C4-2B (cell line): ENCODE measurements around the gene SERHL2.
"Not testable (repeated sequence)": the region's sequence is repeated elsewhere in the genome, so short reads cannot be mapped to it uniquely, and the experiment has no call there.

ENCODE experiments used
- H3K27ac ChIP-seq: fragments of 450-650 bp; 2 replicates; pipeline ENCODE4 v1.5.1; 2017
- ZFX ChIP-seq: fragments of 450-650 bp; IDR thresholded peaks from 2 replicates; pipeline ENCODE4 v1.6.1; 2017
- TF ChIP-seq, protein P1 (sequence below): fragments of 450-650 bp; conservative IDR thresholded peaks from 2 replicates; pipeline ENCODE4 v1.5.1; 2017; ENCODE audit warnings: mild to moderate bottlenecking

The SERHL2 gene

DNA sequence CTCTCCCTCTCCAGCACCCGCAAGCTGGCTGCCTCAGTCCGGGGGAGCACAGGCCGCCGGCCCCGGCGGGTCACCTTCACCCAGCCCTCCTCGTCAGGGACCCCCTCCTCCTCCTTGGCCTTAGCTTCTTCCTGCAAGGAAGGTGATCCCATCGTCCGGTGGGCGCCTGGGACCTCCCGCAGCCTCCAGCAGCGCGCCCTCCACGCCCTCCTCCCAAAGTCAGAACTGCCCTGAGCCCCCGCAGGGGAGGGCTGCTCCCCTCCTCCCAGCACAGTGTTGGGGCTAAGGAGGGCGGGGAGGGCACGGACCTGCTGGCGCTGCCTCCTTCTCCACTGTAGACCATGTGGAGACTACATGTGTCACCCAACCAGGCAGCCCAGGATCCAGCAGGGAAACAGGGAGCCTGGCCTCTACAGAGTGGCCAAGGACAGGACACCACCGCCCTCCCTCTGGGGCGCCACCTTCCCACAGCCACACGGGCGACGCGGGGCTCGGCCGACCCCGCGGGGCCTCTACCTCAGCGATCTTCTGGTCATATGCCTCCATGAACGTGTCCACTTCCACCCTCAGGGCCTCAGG lies 22.3 kb downstream of the SERHL2 start:
- not testable (repeated sequence) for H3K27ac ChIP-seq

DNA sequence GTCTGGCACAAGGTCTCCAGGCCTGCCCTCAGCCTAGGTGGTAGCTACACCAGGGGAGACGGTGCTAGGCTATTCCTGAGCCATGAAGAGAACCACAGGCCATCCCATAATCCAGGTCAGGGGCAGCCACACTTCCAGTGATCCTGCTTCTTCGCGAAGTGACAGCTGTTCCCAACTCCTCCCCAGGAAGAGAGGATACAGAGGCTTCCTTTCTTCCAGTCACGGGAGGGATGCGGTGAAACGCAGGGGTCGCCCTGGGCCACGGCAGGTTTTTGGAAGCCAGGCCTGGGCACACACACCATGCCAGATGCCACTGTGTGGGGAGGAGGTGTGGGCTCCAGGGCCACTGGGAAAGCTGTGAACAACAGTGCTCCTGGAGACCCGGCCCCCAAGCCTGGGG lies 23.4 kb downstream of the SERHL2 start:
- not testable (repeated sequence) for H3K27ac ChIP-seq

DNA sequence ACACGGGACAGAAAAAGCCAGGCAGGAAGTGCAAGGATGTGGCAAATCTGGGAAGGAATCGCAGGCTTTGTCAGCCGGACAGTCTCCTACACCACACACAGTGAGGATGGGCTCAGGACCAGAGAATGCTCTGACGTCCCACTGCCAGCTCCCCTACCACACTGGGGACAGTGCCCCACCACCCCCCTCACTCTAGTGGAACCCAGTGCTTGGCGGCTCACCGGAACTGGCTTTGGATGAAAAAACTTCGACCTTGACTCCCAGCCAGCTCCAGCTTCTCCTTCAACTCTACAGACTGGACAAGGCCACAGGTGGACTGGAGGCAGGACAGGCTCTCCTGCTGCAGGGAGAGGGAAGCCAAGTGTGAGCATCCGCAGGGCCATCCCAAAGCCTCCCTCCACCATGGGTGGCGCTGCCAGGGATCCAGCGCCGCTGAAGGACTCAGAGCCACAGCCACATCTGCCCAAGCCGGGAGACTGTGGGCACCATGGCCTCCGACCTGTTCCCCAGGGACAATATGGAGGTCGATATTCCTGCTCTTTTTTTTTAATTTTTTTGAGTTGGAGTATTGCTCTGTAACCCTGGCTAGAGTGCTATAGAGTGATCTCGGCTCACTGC lies 24.0 kb downstream of the SERHL2 start:
- TF ChIP-seq, protein P1, sequence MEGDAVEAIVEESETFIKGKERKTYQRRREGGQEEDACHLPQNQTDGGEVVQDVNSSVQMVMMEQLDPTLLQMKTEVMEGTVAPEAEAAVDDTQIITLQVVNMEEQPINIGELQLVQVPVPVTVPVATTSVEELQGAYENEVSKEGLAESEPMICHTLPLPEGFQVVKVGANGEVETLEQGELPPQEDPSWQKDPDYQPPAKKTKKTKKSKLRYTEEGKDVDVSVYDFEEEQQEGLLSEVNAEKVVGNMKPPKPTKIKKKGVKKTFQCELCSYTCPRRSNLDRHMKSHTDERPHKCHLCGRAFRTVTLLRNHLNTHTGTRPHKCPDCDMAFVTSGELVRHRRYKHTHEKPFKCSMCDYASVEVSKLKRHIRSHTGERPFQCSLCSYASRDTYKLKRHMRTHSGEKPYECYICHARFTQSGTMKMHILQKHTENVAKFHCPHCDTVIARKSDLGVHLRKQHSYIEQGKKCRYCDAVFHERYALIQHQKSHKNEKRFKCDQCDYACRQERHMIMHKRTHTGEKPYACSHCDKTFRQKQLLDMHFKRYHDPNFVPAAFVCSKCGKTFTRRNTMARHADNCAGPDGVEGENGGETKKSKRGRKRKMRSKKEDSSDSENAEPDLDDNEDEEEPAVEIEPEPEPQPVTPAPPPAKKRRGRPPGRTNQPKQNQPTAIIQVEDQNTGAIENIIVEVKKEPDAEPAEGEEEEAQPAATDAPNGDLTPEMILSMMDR = no peak
- H3K27ac ChIP-seq = no peak overlapping the region

DNA sequence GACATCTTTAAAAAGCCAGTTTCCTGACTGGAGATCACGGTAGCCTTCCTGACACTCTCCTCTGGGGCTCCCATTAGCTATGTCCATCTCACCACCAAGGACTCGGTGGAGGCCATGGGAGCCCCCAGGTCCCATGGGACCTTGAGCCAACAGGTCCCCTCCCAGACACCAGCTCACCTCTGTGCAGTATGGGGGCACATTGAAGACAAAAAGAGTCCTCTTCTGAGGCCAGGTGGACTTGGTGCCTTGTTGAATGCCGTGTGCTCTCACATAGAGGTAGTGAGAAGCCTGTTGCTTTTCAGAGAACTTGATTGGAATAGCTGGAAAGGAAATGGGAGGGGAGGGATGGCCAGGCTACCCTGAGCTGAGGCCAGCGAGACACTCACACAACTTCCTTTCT lies 26.3 kb downstream of the SERHL2 start:
- not testable (repeated sequence) for H3K27ac ChIP-seq

DNA sequence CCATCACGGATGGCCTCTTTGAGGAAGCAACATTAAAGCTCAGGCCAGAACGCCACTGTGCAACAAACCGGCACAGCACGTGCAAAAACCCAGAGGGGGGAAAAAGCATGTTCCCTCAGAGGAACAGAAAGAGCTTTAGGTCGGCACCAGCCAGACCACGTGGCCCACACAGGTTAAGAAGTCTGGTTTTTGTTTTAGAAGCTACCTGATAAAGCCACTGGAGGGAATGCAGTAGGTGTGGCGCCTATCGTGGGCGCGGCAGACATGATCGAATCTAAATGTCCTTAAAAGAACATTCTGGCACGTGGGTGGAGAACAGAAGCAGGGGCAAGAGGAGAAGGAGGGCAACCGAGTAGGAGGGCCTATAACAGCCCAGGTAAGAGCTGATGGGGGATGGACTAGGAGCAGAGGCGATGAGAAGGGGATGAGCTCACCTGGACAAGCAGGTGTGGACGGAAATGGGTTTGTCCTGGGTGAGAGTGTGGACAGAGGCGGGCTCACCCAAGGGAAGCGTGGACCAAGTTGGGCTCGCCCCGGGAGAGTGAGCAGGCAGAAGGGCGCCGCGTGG lies 27.5 kb downstream of the SERHL2 start:
- H3K27ac ChIP-seq = peak overlapping the region; percentile 81

DNA sequence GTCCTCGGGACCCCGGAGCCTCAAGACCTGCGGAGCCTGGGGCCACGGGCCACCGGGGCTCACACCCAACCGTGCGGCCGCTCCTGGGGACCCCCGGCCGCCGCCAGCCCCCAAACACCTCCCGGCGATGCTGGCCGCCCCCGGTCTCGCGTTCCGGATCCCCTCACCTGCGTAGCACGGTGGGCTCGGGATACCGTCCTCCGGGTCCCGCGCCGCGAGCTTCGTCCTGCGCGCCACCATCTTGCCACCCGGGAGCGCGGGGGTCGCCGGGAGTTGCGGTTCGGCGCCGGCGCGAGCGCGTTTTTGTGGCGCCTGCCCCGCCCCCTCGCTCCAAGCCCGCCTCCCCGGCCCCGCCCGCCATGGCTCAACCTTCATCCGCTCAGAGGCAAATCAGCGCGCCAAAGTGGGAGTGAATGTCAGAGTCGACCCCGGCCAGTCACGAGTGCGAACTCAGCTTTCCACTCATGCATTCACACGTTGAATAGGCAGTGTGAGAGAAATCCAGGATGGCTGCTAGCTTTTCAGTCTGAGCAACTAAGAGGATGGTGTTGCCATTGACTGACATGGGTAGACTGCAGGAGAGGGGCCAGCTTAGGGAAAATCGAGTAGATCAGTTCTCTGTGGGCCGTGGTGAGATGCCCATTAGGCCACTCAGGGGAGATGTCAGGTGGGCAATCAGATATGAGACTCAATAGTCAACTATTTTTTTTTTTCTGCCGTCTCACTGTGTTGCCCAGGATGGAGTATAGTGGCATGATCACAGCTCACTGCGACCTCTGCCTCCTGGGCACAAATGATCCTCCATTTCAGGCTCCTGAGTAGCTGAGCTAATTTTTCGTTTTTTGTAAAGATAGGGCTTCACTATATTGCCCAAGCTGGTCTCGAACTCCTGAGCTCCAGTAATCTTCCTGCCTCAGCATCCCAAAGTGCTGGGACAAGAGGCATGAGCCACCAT lies 28.3 kb downstream of the SERHL2 start:
- peak overlapping the region; percentile 81 for H3K27ac ChIP-seq
- TF ChIP-seq ZFX = no peak
- TF ChIP-seq, protein P1 = no peak

DNA sequence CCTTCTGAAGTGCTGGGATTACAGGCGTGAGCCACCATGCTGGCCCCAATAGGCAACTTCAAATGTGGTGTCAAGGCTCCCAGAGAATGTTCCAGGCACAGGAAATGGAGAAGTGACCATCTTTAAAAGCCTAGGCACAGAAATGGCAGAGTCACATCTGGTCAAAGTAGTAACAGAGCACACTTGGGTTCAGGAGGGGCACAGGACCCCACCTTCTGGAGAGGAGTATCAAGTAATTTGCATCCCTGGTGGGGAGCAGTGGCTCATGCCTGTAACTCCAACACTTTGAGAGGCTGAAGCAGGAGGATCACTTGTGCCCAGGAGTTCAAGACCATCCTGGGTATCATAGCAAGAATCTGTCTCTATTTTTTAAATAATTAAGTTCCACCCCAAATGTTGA lies 29.2 kb downstream of the SERHL2 start:
- TF ChIP-seq, protein P1 = no peak
- no peak for TF ChIP-seq ZFX
- peak overlapping the region; percentile 81; the same call in 1 of the 2 replicates for H3K27ac ChIP-seq

DNA sequence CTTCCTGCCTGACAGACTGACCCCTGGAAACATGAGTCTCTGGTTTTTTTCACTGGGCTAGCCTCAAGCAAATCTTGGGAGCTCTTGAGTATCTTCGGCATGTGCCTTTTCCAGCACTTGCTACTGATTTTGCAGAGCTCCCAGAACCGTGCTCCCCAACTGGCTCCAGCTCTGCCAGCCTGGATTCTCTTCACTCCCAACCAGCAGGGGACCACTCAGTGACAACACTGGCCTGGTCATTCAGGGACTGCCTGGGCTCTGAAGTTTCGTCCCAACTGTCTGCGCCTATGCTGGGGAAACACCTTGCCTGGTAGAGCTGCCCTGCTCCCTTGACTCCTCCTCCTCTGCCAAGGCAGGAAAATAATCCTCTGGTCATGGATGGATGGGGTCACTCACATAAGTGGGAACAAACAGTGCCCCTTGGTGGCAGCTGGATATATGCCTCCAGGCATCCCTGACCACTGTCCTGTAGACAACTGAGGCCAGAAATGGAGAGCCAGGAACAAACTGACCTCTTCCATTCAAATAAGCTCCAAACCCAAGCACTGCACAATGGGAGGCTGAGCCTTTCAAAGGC lies 30.7 kb downstream of the SERHL2 start:
- H3K27ac ChIP-seq = no peak overlapping the region
- TF ChIP-seq ZFX = no peak
- TF ChIP-seq, protein P1 = no peak

DNA sequence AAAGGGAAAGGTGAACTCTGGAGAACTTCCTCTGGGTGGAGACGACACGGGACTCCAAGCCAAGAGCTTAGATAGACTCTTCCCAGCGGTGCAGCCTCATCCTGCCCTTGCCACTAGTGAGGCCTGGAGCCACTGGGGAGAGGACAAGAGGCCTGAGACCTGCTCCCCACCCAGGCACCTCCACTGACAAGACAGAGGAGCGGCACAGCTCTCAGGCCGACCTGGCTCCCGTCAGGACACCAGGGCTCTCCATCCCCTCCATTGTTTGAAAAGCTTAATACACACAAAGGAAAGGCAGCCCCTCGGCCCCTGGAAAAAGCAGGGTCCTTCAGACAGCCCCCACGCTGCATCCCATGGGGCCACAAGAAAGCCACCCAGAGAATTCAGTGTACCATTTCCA lies 31.3 kb downstream of the SERHL2 start:
- H3K27ac ChIP-seq = no peak overlapping the region
- TF ChIP-seq, protein P1 = no peak
- no peak for TF ChIP-seq ZFX
